Fibroblast of lung (primary cell): ENCODE data around the gene SOWAHD. TPM values are rescaled to one million over a fixed set of nuclear protein-coding genes. Genes with fewer than 3 reads are reported as not detected.

Source experiments
- DNase-seq, 2 donors: peaks; one replicate each; pipeline versions ENCODE4 v3.0.0 to v3.0.0-alpha.2; 2010; ENCODE audit warnings: low read depth in 2 of 2
- H2AFZ ChIP-seq: 2 replicates; pipeline ENCODE4 v1.5.1; 2012; ENCODE audit warnings: low read length, control low read depth, inconsistent platforms
- H3K27ac ChIP-seq: 2 replicates; pipeline ENCODE4 v1.5.1; 2011; ENCODE audit warnings: low read length, control low read depth; ENCODE audit not compliant: insufficient read depth
- H3K27me3 ChIP-seq: 2 replicates; pipeline ENCODE4 v1.5.1; 2011; ENCODE audit warnings: mild to moderate bottlenecking, low read length; ENCODE audit not compliant: control insufficient read depth, insufficient read depth
- H3K36me3 ChIP-seq: 2 replicates; pipeline ENCODE4 v1.5.1; 2011; ENCODE audit warnings: low read length; ENCODE audit not compliant: control insufficient read depth, insufficient read depth
- H3K4me1 ChIP-seq: 2 replicates; pipeline ENCODE4 v1.5.1; 2011; ENCODE audit warnings: low read length; ENCODE audit not compliant: control insufficient read depth, insufficient read depth; ENCODE audit errors: extremely low read depth
- H3K4me2 ChIP-seq: 2 replicates; pipeline ENCODE4 v1.5.1; 2011; ENCODE audit warnings: low read length, control low read depth; ENCODE audit not compliant: insufficient read depth; ENCODE audit errors: extremely low read depth
- H3K4me3 ChIP-seq, 4 experiments: fragments of 200-600 bp in 1 of 4; sonication (generic) in 1 of 4; replicated peaks in 1 of 4; 2 replicates each; pipeline ENCODE4 v1.5.1; 2011 to 2016; ENCODE audit warnings: low read length in 4 of 4, low read depth in 3 of 4, mild to moderate bottlenecking in 3 of 4, control low read depth in 2 of 4, inconsistent platforms in 1 of 4, mixed read lengths in 1 of 4; ENCODE audit not compliant: insufficient read depth in 1 of 4; ENCODE audit errors: control extremely low read depth in 1 of 4
- H3K79me2 ChIP-seq: 2 replicates; pipeline ENCODE4 v1.5.1; 2012; ENCODE audit warnings: mild to moderate bottlenecking, low read length, inconsistent platforms; ENCODE audit not compliant: control insufficient read depth, insufficient read depth
- H3K9ac ChIP-seq: 2 replicates; pipeline ENCODE4 v1.5.1; 2011; ENCODE audit warnings: mild to moderate bottlenecking, low read length, control low read depth; ENCODE audit not compliant: insufficient read depth
- H3K9me3 ChIP-seq: 2 replicates; pipeline ENCODE4 v1.5.1; 2012; ENCODE audit warnings: low read depth, low read length; ENCODE audit not compliant: control insufficient read depth, insufficient read depth
- H4K20me1 ChIP-seq: 2 replicates; pipeline ENCODE4 v1.5.1; 2011; ENCODE audit warnings: low read length; ENCODE audit not compliant: control insufficient read depth, insufficient read depth; ENCODE audit errors: extremely low read depth
- CTCF ChIP-seq, 2 donors: IDR thresholded peaks in 1 of 2; conservative IDR thresholded peaks in 1 of 2; 1 replicate in 1 of 2; 2 replicates in 1 of 2; pipeline ENCODE4 v1.5.1; 2011 to 2012; ENCODE audit warnings: low read length in 2 of 2, control low read depth in 1 of 2, inconsistent platforms in 1 of 2, low read depth in 1 of 2, mild to moderate bottlenecking in 1 of 2
- EZH2 ChIP-seq: IDR thresholded peaks from 2 replicates; pipeline ENCODE4 v1.5.1; 2012; ENCODE audit warnings: low read length, control low read depth, mild to moderate bottlenecking; ENCODE audit errors: missing control alignments
- polyA plus RNA-seq, 2 donors: library from polyadenylated mRNA; depleted of rRNA in 1 of 2; stranded (reverse) in 1 of 2; unstranded in 1 of 2; fragments of >200 nt; gene quantifications; 2 replicates each; pipeline ENCODE4 v1.2.1, GENCODE V29; 2011 to 2012; ENCODE audit warnings: missing spikeins in 1 of 2
- total RNA-seq: library from RNA; depleted of rRNA; stranded (reverse); fragments of >200 nt; gene quantifications from 2 replicates; pipeline ENCODE4 v1.2.1, GENCODE V29; 2014

The SOWAHD gene
- total and polyA plus RNA-seq, 2 donors (not counting 1 experiment from before 2014, with no cell fraction given) = 0.15 to 0.83 TPM

DNA sequence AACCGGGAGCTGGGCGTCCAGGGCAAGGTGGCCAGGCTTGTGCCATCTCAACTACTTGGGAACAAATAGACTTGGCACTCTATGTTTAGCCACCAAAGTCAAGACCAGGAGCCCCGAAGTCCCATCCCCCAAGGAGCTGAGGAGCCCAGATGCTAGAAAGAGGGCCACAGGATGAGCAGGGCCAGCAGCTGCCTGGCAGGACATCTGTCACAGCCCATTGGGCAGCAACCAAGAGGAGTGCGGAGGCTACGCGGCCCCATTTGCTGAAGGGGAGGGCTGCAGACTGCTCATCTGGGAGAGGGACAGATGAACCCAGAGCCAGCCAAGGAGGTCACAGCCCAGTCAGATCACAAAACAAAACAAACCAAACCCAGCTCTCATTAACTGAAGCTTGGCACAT lies 22.9 kb upstream of the SOWAHD start:
- DNase-seq = no peak
- no peaks in the 10 kb centered on the region for H3K4me1 ChIP-seq
- H4K20me1 ChIP-seq = no peaks in the 10 kb centered on the region
- no peak overlapping the region for H3K27ac ChIP-seq
- no peaks in the 10 kb centered on the region for H3K36me3 ChIP-seq
- H3K4me2 ChIP-seq = no peak overlapping the region
- no peaks in the 10 kb centered on the region for H3K27me3 ChIP-seq
- H3K4me3 ChIP-seq = no peak overlapping the region
- no peaks in the 10 kb centered on the region for H3K79me2 ChIP-seq
- TF ChIP-seq EZH2 (no peak), CTCF (conservative IDR thresholded peaks at IDR 0.05 in 1 of 2, IDR thresholded peaks at IDR 0.05 in 1 of 2; ENCODE audit: low read depth in 1 of 2, low read length in 2 of 2) (no peak)
- no peak overlapping the region for H2AFZ ChIP-seq
- H3K9ac ChIP-seq = no peak overlapping the region
- no peaks in the 10 kb centered on the region for H3K9me3 ChIP-seq

DNA sequence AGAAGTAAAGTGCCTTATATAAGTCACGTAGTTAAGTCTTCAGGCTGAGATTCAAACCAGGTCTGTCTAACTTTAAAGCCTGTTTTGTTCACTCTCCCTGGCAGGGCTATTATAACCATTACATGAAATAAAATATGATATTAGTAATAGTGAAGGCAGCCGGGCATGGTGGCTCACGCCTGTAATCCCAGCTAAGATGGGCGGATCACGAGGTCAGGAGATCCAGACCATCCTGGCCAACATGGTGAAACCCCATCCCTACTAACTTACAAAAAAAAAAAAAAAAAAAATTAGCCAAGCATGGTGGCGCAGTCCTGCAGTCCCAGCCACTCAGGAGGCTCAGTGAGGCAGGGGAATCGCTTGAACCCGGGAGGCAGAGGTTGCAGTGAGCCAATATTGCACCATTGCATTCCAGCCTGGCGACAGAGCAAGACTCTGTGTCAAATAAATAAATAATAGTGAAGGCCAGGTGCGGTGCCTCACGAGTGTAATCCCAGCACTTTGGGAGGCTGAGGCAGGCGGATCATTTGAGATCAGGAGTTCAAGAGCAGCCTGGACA lies 22.1 kb upstream of the SOWAHD start:
- Histone ChIP-seq H3K4me1 (no peaks in the 10 kb centered on the region), H2AFZ (no peak overlapping the region), H3K4me2 (no peak overlapping the region), H4K20me1 (no peaks in the 10 kb centered on the region), H3K36me3 (no peaks in the 10 kb centered on the region), H3K4me3 (no peak overlapping the region), H3K27ac (no peak overlapping the region), H3K27me3 (no peaks in the 10 kb centered on the region), H3K79me2 (no peaks in the 10 kb centered on the region), H3K9ac (no peak overlapping the region), H3K9me3 (no peaks in the 10 kb centered on the region)
- no peak for DNase-seq
- TF ChIP-seq EZH2 (no peak), CTCF (conservative IDR thresholded peaks at IDR 0.05 in 1 of 2, IDR thresholded peaks at IDR 0.05 in 1 of 2; ENCODE audit: low read depth in 1 of 2, low read length in 2 of 2) (no peak)

GRCh38 chrX:119738742-119739141 lies 19.6 kb upstream of the SOWAHD start:
- Histone ChIP-seq H3K79me2 (no peaks in the 10 kb centered on the region), H3K4me1 (no peaks in the 10 kb centered on the region), H2AFZ (no peak overlapping the region), H3K27ac (no peak overlapping the region), H3K36me3 (no peaks in the 10 kb centered on the region), H3K9me3 (no peaks in the 10 kb centered on the region), H3K4me2 (no peak overlapping the region), H3K9ac (no peak overlapping the region), H3K27me3 (no peaks in the 10 kb centered on the region), H4K20me1 (no peaks in the 10 kb centered on the region), H3K4me3 (no peak overlapping the region)
- DNase-seq = no peak
- TF ChIP-seq EZH2 (no peak), CTCF (conservative IDR thresholded peaks at IDR 0.05 in 1 of 2, IDR thresholded peaks at IDR 0.05 in 1 of 2; ENCODE audit: low read depth in 1 of 2, low read length in 2 of 2) (no peak)
